HL-60 (cell line): ENCODE data around the gene ZC3H7A.

Experiments used
- DNase-seq, 2 experiments: peaks; one replicate each; pipeline ENCODE4 v3.0.0-alpha.2; 2010 to 2020; ENCODE audit warnings: low read depth in 1 of 2, low spot score in 1 of 2
- H3K27ac ChIP-seq: fragments of 250-450 bp; sonication (Bioruptor Pico); replicated peaks from 2 replicates; pipeline ENCODE4 v1.5.1; 2020; ENCODE audit warnings: mild to moderate bottlenecking, moderate library complexity
- H3K27me3 ChIP-seq: fragments of 250-450 bp; sonication (Bioruptor Pico); 2 replicates; pipeline ENCODE4 v1.5.1; 2021; ENCODE audit warnings: mild to moderate bottlenecking, moderate library complexity; ENCODE audit not compliant: insufficient read depth, poor library complexity, severe bottlenecking
- H3K4me3 ChIP-seq: replicated peaks from 2 replicates; pipeline ENCODE4 v1.5.1; 2011; ENCODE audit warnings: mild to moderate bottlenecking, control low read depth, low read length; ENCODE audit not compliant: insufficient read depth
- CTCF ChIP-seq: IDR thresholded peaks from one replicate; pipeline ENCODE4 v1.5.1; 2011; ENCODE audit warnings: low read length, control low read depth, inconsistent platforms; ENCODE audit not compliant: insufficient read depth
- GABPA ChIP-seq: IDR thresholded peaks from 2 replicates; pipeline ENCODE4 v1.6.1; 2012; ENCODE audit warnings: low read depth
- POLR2AphosphoS5 ChIP-seq: IDR thresholded peaks from 2 replicates; pipeline ENCODE4 v1.6.1; 2012; ENCODE audit warnings: low read depth
- SPI1 ChIP-seq: IDR thresholded peaks from 2 replicates; pipeline ENCODE4 v1.6.1; 2012; ENCODE audit warnings: low read depth, mild to moderate bottlenecking, borderline replicate concordance
- TF ChIP-seq, protein P1 (sequence below): IDR thresholded peaks from 2 replicates; pipeline ENCODE4 v1.6.1; 2012; ENCODE audit warnings: low read depth; ENCODE audit not compliant: insufficient replicate concordance

ZC3H7A gene

GRCh38 chr16:11719762-11720161, 77.3 kb downstream of the ZC3H7A start:
- H3K27ac ChIP-seq: no peak overlapping the region
- no peak for DNase-seq
- H3K4me3 ChIP-seq: no peak overlapping the region
- H3K27me3 ChIP-seq: no peaks in the 10 kb centered on the region
- no peak for TF ChIP-seq CTCF
- no peak for TF ChIP-seq GABPA
- no peak for TF ChIP-seq POLR2AphosphoS5
- no peak for TF ChIP-seq SPI1
- TF ChIP-seq, protein P1, sequence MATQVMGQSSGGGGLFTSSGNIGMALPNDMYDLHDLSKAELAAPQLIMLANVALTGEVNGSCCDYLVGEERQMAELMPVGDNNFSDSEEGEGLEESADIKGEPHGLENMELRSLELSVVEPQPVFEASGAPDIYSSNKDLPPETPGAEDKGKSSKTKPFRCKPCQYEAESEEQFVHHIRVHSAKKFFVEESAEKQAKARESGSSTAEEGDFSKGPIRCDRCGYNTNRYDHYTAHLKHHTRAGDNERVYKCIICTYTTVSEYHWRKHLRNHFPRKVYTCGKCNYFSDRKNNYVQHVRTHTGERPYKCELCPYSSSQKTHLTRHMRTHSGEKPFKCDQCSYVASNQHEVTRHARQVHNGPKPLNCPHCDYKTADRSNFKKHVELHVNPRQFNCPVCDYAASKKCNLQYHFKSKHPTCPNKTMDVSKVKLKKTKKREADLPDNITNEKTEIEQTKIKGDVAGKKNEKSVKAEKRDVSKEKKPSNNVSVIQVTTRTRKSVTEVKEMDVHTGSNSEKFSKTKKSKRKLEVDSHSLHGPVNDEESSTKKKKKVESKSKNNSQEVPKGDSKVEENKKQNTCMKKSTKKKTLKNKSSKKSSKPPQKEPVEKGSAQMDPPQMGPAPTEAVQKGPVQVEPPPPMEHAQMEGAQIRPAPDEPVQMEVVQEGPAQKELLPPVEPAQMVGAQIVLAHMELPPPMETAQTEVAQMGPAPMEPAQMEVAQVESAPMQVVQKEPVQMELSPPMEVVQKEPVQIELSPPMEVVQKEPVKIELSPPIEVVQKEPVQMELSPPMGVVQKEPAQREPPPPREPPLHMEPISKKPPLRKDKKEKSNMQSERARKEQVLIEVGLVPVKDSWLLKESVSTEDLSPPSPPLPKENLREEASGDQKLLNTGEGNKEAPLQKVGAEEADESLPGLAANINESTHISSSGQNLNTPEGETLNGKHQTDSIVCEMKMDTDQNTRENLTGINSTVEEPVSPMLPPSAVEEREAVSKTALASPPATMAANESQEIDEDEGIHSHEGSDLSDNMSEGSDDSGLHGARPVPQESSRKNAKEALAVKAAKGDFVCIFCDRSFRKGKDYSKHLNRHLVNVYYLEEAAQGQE: no peak

DNA sequence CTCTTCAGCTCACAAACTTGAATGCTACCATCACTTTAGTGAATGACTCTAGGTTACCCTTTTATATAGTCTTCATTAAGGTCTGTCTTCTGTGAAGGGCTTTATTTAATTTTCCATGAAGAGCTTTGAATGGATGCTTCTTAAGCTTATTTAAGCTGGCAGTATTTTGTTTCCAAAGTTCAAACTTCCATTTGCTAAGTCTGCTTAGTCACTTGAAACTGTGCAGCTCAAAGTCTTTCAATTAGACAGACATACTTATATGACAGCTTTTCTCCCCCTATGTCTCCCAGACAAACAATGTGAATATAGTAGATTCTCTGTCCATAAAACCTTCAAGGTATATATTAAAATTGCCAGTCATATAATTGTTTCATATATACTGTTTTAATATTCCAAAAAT, 77.9 kb downstream of the ZC3H7A start:
- no peak for DNase-seq
- H3K4me3 ChIP-seq: no peak overlapping the region
- H3K27me3 ChIP-seq: no peaks in the 10 kb centered on the region
- TF ChIP-seq GABPA: no peak
- H3K27ac ChIP-seq: no peak overlapping the region

- H3K27ac ChIP-seq: no peak overlapping the region
- no peaks in the 10 kb centered on the region for H3K27me3 ChIP-seq
- no peak for DNase-seq
- TF ChIP-seq CTCF: no peak
- no peak overlapping the region for H3K4me3 ChIP-seq
These were observed 79.2 kb downstream of the ZC3H7A start for GRCh38 chr16:11717811-11718210.

DNA sequence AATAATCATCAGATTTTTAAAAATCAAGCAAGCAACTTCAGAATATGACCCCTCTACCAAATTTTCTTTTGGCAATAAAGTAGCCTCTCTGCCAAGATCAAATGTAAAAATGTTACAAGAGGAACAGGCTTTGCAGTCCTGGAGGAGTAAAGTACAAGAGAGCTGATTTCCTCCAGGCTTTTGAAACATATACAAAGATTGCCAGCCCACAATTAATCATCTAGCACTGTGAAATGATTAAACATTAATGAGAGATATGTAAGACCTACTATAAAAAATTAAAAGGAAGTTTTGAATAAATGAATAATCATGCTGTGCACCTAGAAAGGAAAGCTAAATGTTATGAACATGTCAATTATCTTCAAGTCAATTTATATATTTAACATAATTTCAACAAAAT, 80.7 kb downstream of the ZC3H7A start:
- no peaks in the 10 kb centered on the region for H3K27me3 ChIP-seq
- no peak overlapping the region for H3K4me3 ChIP-seq
- TF ChIP-seq SPI1 (no peak), GABPA (no peak), CTCF (no peak)
- TF ChIP-seq, protein P1: no peak
- no peak for DNase-seq
- H3K27ac ChIP-seq: no peak overlapping the region
